Epithelial cell of prostate (primary cell): ENCODE data around the gene BAZ1A.
A peak's percentile ranks its signal among the peaks of the same experiment; 100 is the strongest.
"Not testable (repeated sequence)": the region's sequence is repeated elsewhere in the genome, so short reads cannot be mapped to it uniquely, and the experiment has no call there.

Source experiments
- DNase-seq: peaks from one replicate; pipeline ENCODE4 v3.0.0-alpha.2; 2011; ENCODE audit warnings: low read depth, low spot score
- H3K27ac ChIP-seq: fragments of 450-650 bp; 2 replicates; pipeline ENCODE4 v1.5.1; 2017; ENCODE audit warnings: mild to moderate bottlenecking

BAZ1A gene

DNA sequence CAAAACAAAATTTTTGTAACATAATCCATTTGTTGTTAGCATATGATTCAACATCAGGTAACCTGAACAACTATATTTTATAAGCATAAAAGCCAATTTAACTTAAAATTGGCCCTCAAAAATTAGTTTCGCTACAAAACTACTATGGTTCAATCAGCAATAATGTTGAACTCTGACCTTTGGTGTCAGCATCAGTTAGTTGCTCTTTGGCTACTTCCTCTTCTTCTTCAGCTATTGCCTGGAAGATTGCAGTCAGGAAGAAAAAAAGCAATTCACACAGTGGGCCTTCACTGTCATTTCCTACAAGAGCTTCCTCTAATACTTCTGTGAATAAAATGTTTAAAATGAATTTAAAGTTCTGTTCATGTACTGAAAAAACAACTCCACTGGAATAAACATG lies 82.6 kb downstream of the BAZ1A start:
- no peak for DNase-seq
- no peak overlapping the region for H3K27ac ChIP-seq

DNA sequence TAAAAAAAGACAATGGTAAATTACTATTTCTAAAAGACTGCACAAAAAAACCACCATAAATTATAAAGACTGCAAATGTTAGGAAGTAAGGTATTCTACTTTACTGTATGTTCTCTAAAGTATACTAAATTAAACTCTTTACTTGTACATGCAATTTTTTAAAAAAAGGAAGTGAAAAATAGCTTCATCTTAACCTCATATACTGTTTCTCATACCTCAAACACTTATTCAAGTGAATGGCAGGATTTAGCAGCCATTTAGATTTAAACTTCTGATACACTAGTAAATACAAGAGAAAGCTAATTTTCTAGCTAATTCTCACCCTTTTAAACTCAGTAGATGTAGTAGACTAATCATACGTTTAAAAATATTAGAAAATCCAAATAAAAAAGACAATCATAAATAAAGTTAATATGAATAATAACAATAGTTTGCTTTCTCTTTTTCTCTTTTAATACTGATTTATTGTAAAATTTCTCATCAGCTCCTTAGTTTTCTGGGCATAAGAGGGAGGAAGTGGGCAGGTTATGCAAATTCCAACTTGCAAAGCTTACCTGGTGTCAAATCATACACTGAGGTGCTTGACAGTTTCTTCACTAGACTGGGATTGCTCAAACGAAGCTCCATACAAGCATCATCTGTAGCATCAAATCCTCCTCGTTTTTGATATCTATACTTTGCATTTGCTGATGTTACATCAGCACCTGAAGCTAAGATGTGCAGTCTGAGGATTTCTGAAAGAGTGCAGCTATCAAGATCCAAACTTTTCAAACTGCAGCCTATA lies 89.7 kb downstream of the BAZ1A start:
- no peak for DNase-seq
- no peak overlapping the region for H3K27ac ChIP-seq

DNA sequence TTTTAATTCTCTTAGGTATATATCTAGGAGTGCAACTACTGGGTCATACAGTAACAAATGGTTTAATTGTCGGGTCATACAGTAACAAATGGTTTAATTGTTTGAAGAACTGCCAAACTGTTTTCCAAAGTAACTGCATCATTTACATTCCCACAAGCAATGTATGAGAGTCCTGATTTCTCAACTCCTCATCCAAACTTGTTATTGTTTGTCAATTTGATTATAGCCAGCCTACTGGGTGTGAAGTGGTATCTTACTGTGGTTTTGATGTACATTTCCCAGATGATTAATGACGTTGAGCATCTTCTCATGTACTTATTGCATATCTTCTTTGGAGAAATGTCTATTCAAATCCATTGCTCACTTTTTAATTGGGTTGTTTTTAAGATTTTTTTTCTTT lies 93.1 kb downstream of the BAZ1A start:
- H3K27ac ChIP-seq = peak overlapping the region; percentile 88
- no peak for DNase-seq

DNA sequence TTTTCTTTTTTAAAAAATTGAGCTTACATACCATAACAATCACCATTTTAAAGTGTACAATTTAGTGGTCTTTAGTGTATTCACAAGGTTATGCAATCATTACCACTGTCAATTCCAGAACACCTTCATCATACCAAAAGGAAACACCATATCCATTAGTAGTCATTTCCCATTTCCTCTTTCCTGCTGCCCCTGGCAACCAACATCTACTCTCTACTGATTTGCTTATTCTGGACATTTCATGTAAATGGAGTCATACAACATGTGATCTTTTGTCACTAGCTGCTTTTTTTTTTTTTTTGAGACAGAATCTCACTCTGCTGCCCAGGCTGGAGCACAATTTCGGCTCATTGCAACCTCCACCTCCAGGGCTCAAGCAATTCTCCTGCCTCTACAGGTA lies 93.9 kb downstream of the BAZ1A start:
- peak overlapping the region; percentile 88 for H3K27ac ChIP-seq
- peak; percentile 56 for DNase-seq

DNA sequence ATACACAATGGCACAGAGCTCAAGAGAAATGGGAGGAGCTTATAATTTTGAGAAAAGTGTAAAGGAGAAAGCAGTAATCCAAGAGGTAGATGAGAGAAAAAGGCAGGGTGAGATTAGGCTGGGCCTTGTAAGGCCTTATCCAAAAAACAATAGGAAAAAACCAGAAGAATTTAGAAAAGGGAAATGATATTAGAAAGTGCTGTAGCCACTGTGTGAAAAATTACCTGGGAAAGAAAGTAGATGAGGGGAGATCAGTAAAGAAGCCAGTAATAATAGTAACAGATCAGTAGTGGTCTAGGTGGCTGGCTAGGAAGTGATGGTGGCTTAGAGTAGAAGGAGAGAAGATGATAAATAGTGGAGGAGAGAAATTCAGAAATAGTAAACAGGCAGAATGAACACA lies 94.5 kb downstream of the BAZ1A start:
- peak overlapping the region; percentile 88 for H3K27ac ChIP-seq
- DNase-seq = no peak

DNA sequence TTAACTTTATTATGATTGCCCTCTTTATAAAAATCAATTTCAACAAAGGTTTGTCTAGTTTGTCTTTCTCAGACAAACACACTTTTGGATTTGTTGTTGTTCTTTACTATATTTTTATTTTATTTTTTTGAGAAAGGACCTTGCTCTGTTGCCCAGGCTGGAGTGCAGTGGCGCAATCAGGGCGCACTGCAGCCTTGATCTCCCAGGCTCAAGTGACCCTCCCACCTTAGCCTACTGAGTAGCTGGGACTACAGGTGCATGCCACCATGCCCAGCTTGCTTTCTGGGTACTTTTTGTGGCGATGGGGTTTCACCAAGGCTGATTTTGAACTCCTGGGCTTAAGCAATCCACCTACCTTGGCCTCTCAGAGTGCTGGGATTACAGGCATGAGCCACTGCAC lies 96.4 kb downstream of the BAZ1A start:
- no peak for DNase-seq
- no peak overlapping the region for H3K27ac ChIP-seq

DNA sequence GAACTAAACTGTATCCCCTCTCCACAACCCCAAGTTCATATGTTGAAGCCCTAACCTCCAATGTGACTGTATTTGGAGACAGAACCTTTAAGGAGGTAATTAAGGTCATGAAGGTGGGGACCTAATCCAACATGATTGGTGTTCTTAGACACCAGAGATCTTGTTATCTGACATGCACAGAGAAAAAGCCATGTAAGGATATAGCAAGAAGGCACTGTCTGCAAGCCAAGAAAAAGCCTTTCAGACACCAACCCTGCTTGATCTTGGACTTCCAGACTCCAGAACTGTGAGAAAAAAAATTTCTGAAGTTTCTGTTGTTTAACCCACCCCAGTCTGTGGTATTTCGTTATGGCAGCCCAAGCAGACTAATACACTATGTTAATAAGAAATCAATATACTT lies 98.5 kb downstream of the BAZ1A start:
- no peak for DNase-seq
- H3K27ac ChIP-seq = no peak overlapping the region

DNA sequence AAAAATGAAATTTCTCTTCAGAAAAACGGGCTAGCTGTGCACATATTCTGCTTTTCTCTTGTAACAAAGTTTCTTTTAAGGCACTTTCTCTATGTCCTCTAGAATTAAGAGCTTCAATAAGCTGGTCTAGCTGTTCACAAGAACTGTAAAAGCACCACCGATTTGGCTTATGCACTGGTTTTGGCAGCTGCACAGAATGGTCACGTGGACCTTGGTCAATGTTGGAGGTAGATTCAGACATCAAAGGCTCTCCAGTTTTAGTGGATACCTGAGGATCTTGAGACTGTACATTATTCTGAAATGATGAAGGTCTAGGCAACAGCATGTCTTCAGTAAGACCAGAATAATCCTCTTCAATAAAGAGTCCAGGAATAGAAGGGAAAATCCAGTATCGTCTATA lies 99.2 kb downstream of the BAZ1A start:
- no peak for DNase-seq
- H3K27ac ChIP-seq = no peak overlapping the region

DNA sequence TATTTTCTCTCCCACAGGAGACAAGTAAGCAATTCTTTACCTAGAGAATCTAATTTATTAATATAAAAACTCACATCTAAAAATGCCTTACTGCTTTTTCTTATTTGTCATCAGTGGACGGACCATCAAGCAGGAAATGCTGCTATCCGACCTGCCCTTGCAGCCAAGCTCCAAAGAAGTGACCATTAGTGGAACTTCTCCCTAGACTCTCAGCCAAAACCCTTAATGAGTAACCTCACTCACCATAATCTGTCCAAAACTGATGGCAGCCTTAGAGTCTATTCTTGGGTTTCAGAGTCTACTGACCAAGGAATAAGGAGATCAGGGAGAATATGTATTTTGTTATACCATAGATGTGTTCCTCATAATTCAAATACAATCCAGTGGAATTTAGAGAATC lies 99.8 kb downstream of the BAZ1A start:
- no peak overlapping the region for H3K27ac ChIP-seq
- no peak for DNase-seq

DNA sequence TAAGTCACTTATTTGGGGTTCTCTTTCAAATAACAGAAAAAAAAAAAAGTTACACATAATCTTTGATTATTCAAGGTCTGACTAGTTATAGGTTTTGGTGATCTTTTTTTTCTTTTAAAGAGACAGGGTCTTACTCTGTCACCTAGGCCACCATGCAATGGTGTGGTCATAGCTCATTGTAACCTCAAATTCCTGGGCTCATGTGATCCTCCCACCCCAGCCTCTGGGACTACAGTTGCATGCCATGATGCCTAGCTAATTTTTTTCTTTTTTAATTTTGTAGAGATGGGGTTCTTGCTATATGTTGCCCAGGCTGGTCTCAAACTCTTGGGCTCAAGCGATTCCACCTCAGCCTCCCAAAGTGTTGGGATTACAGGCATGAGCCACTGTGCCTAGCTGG lies 104.3 kb downstream of the BAZ1A start:
- H3K27ac ChIP-seq = no peak overlapping the region
- no peak for DNase-seq

DNA sequence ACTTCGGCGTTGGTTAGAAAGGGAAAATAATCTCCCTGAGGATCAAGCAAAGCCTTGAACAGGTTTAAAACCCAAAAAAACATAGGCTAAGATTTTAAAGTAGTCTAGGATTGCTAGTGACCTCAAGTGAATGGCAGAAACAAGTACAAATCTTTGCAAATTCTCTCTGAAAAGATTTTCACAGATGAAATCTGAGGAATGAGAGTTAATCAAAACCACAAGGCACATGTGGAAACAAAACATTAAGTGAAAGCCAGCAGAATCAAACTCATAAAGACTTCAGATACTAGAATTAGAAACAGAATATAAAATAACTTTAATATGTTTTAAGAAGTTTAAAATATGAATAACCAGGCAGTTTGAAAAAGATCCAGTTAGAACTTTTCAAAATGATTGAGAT lies 108.6 kb downstream of the BAZ1A start:
- DNase-seq = no peak
- no peak overlapping the region for H3K27ac ChIP-seq

DNA sequence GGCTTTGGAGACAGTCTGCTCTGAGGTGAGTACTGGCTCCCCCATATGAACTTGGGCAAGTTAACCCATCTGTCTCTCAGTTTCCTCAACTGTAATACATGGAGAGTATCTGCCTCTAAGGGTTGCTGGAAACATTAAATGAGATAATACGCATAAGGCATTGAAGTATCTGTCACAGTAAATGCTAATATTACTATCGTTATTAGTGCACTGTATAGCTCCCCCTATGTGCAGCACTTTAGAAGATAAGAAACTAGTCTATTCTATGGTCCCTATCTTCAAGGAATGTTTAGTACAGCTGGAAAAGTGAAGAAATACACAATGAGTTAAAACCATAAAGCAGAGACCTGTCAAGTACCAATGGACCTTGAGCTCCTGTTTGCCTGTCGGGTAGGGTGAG lies 109.1 kb downstream of the BAZ1A start:
- DNase-seq = no peak
- H3K27ac ChIP-seq = no peak overlapping the region

DNA sequence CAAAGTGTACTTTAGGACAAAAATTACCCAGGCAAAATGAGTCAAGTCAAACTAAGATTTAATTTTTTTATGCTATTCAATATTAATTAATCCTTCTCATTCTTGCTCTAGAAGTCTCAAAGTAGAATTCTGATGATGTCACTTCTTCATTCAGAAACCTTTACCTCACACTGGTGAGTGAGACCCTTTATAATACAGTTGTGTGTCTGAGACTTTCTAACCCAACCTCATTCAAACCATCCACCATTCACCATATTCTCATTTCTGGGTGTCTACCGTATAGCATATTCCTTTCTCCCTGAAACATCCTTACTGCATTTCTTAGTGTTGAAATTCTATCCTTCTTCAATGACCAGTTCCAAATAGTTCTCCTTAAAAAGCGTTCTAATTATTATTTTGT lies 119.9 kb downstream of the BAZ1A start:
- no peak overlapping the region for H3K27ac ChIP-seq
- no peak for DNase-seq

DNA sequence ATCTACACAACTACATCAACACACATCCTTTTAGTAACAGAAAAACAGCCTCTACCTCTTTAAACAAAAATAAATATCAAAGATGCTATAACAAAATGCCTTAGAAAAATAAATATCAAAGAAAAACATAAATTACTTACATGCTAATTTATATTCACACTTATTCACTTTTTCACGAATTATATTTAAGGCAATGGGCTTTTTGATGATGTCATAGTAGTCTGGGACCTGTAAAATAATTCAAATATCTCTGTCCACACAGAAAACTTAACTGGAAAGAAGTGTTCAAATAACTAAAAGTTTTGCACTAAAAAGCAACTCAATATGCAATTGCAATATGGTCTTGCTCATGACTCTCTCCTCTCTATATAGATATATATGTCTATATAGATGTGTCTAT lies 120.5 kb downstream of the BAZ1A start:
- H3K27ac ChIP-seq = no peak overlapping the region
- no peak for DNase-seq

DNA sequence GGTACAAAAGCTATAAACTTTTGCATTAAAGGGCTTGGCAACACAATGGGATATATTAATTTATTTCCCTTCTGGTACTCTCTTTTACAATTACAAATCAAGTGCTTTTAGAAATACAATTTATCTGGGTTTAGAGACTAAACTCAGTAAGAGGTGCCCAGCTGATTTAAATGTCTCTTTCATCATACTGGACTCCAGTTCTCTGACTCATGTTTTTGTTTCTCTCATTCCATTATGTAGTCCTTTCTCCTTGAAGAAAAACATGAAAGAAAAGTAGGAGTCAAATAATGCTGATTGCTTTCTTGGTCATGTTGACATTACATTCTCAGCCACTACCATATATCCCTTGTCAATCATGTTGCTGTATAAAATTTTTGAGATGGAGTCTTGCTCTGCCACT lies 124.5 kb downstream of the BAZ1A start:
- DNase-seq = no peak
- H3K27ac ChIP-seq = peak overlapping the region; percentile 17

DNA sequence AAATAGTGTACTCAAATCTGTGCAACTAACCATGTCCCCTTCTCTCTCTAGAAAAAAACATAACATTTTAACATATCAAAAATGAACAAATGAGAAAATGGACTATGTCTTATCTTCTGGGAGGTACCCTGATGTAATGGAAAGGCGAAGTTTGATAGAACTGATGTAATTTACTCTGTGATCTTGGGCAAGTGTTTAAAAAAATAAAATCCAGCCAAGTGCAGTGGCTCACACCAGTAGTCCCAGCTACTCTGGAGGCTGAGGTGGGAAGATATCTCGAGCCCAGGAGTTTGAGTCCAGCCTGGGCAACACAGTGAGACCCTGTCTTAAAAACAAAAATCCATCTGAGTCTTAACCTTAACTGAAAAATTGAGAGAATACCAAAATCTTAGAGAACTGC lies 124.9 kb downstream of the BAZ1A start:
- peak overlapping the region; percentile 17 for H3K27ac ChIP-seq
- DNase-seq = no peak

DNA sequence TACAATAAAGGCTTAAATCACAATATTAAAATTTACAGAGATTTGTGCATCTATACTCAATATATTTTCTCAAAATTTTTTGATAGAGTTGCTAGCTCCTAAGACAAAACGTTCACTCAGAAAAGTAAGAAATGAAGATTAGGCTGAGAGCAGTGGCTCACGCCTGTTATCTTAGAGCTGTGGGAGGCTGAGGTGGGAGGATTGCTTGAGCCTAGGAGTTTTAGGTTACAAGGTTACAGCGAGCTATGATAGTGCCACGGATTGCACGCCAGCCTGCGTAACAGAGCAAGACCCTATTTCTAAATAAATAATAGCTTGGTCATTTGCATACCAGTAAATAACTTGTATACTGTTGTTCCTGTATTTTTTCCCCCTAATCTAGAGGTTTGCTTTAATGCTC lies 125.8 kb downstream of the BAZ1A start:
- DNase-seq = no peak

DNA sequence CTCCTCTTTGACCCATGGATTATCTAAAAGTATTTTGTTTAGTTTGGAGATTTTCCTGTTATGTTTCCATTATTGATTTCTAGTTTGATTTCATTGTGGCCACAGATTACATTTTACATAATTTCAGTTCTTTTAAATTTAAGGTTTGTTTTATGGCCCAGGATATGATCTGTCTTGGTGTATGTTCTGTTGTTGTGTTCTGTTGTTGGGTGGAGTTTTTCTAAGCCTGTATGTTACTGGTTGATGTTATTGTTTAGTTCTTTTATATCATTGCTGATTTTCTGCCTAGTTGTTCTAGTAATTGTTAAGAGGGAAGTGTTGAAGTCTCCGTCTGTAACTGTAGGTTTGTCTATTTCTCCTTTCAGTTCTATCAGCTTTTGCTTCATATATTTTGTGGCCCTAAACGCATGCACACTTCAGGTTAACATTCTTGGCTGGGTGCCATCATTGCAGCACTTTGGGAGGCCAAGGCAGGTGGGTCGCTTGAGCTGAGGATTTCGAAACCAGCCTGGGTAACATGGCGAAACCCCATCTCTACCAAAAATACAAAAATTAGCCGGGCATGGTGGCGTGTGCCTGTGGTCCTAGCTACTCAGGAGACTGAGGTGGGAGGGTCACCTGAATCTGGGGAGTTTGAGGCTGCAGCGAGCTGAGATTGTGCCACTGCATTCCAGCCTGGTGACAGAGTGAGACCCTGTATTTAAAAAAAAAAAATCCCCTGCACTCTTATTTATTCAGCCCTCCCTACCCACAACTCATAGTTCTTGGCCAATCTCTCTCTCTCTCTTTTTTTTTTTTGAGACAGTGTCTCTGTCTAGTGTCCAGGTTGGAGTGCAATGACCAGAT lies 132.7 kb downstream of the BAZ1A start:
- no peak overlapping the region for H3K27ac ChIP-seq
- DNase-seq = no peak

More for the DNA sequence above, 125.8 kb downstream of the BAZ1A start:
- H3K27ac ChIP-seq = no peak overlapping the region

DNA sequence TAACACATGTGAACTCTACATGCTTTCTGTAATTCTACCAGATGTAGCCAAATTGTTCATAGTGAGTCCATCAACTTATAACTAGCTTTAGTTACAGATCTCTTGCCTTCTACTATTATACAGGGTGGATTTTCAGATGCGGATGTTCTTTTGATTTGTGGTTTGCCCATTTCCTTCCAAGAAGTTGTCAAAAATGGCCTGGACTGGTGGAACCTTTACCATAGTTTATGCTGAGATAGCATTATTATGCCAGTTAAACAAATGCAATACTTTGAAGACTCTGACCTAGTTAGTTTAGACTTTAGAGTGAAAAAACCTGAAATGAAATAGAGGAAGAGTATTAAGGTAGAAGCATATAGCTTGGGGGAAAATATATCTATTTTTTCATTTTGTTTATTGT lies 133.3 kb downstream of the BAZ1A start:
- H3K27ac ChIP-seq = no peak overlapping the region
- no peak for DNase-seq

DNA sequence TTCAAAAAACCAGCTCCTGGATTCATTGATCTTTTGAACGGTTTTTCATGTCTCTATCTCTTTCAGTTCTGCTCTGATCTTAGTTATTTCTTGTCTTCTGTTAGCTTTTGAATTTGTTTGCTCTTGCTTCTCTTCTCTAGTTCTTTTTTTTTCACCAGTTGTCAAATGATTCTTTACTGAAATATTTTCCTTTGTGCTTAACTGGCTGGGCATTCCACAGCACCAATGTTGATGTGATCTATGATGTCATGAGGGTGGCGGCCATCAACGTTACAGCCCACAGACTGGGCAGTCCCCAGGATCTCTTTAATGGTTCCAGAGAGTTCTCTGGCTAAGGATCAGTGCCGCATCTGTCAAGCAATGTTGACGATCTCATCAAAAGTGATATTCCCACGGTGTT lies 135.0 kb downstream of the BAZ1A start:
- DNase-seq, H3K27ac ChIP-seq: not testable (repeated sequence)

DNA sequence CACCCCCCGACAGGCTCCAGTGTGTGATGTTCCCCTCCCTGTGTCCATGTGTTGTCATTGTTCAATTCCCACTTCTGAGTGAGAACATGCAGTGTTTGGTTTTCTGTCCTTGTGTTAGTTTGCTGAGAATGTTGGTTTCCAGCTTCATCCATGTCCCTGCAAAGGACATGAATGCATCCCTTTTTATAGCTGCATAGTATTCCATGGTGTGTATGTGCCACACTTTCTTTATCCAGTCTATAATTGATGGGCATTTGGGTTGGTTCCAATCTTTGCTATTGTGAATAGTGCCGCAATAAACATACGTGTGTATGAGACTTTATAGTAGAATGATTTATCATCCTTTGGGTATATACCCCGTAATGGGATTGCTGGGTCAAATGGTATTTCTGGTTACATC lies 138.1 kb downstream of the BAZ1A start:
- H3K27ac ChIP-seq, DNase-seq: not testable (repeated sequence)

DNA sequence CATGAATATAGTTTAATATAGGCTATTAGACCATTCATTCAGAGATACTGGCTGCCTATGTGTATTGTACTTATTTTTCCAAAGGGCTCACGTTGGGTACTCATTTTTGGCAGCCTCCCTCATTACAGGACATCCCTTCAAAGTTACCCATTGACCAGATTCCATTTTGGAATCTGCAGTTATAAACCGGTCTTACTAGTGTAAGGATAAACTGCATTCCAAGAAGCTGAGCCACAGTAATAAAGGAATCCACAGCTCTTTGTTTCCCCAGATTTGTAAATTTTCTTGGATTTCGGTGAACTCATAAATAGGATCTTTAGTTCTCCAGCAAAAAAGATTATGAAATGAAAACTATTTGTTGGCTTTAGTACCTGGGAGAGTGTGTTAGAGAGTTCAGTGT lies 141.9 kb downstream of the BAZ1A start:
- peak overlapping the region; percentile 12 for H3K27ac ChIP-seq
- DNase-seq = peak; percentile 22
